HFF-Myc (cell line): ENCODE measurements around the gene VAMP5.
"Not testable (repeated sequence)": the region's sequence is repeated elsewhere in the genome, so short reads cannot be mapped to it uniquely, and the experiment has no call there.

Experiments
- DNase-seq: peaks from one replicate; pipeline ENCODE4 v3.0.0-alpha.2; 2011; ENCODE audit warnings: low read depth; ENCODE audit errors: extremely low read depth
- H3K4me3 ChIP-seq: replicated peaks from 2 replicates; pipeline ENCODE4 v1.5.1; 2011; ENCODE audit warnings: low read depth, mild to moderate bottlenecking, control low read depth, low read length
- TF ChIP-seq, protein P1 (sequence below): IDR thresholded peaks from 2 replicates; pipeline ENCODE4 v1.5.1; 2012; ENCODE audit warnings: mild to moderate bottlenecking, low read depth, low read length, control low read depth; ENCODE audit errors: missing control alignments

The VAMP5 gene

DNA sequence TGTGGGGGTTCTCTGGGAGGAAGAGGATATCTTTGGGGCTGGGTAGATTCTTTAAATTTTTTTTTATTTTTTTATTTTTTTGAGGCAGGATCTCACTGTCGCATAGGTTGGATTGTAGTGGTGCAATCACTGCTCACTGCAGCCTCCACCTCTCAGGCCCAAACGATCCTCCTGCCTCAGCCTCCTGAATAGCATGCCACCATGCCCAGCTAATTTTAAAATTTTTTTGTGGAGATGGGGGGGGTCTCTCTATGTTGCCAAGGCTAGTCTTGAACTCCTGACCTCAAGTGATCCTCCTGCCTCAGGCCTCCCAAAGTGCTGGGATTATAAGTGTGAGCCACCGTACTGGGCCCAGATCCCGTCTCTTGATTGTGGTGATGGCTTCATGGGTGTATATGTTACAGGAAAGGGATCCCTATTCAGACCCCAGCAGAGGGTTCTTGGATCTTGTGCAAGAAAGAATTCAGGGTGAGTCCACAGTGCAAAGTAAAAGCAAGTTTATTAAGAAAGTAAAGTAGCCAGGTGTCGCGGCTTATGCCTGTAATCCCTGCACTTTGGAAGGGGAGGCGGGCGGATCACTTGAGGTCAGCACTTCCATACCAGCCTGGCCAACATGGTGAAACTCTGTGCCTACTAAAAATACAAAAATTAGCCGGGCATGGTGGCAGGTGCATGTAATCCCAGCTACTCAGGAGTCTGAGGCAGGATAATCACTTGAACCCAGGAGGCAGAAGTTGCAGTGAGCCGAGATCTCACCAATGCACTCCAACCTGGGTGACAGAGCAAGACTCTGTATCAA lies 29.7 kb downstream of the VAMP5 start:
- DNase-seq, result no peak
- H3K4me3 ChIP-seq, result no peak overlapping the region
- TF ChIP-seq, protein P1, sequence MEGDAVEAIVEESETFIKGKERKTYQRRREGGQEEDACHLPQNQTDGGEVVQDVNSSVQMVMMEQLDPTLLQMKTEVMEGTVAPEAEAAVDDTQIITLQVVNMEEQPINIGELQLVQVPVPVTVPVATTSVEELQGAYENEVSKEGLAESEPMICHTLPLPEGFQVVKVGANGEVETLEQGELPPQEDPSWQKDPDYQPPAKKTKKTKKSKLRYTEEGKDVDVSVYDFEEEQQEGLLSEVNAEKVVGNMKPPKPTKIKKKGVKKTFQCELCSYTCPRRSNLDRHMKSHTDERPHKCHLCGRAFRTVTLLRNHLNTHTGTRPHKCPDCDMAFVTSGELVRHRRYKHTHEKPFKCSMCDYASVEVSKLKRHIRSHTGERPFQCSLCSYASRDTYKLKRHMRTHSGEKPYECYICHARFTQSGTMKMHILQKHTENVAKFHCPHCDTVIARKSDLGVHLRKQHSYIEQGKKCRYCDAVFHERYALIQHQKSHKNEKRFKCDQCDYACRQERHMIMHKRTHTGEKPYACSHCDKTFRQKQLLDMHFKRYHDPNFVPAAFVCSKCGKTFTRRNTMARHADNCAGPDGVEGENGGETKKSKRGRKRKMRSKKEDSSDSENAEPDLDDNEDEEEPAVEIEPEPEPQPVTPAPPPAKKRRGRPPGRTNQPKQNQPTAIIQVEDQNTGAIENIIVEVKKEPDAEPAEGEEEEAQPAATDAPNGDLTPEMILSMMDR, result no peak

DNA sequence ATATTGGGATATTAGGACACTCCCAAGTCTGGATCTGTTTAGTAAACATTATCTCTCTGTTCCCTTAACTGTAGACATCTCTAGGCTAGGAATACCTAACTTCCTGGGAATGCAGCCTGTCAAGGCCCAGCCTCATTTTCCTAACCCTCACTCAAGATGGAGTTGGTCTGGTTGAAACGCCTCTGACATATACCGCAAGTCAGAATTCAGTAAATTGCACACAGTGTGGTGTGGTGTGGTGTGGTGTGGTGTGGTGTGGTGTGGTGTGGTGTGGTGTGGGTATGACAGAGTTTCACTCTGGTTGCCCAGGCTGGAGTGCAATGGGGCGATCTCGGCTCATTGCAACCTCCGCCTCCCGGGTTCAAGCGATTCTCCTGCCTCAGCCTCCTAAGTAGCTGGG lies 30.5 kb downstream of the VAMP5 start:
- not testable (repeated sequence) for DNase-seq, H3K4me3 ChIP-seq

DNA sequence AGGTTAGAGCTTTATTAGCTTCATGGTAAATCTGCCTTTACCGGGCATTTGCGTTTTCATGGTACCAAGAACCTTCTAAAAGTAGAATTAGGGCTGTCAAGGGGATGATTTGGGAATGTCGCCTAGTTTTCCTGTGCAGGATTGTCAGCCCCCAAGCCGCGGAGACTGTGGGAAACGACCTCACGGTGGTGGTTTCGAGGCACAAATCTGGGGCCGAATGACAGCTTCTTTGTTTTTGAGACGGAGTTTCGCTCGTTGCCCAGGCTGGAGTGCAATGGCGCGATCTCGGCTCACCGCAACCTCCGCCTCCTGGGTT lies 31.1 kb downstream of the VAMP5 start:
- TF ChIP-seq, protein P1, result no peak
- no peak overlapping the region; the same call in 1 of the 2 replicates for H3K4me3 ChIP-seq
- no peak for DNase-seq

DNA sequence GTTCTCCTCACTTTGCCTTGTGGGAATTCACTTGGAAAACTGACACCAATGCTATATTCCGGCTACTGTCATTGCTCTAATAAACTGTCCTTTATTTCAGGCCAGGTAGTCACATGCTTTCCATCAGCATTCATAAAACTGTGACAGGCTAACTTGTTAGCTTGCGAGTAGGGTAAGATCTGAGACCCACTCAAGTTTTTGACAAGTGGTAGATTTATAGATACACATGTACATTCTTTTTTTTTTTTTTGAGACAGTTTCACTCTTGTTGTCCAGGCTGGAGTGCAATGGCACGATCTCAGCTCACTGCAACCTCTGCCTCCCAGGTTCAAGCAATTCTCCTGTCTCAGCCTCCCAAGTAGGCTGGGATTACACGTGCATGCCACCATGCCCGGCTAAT lies 33.5 kb downstream of the VAMP5 start:
- not testable (repeated sequence) for DNase-seq
- H3K4me3 ChIP-seq, result peak overlapping the region; percentile 80

DNA sequence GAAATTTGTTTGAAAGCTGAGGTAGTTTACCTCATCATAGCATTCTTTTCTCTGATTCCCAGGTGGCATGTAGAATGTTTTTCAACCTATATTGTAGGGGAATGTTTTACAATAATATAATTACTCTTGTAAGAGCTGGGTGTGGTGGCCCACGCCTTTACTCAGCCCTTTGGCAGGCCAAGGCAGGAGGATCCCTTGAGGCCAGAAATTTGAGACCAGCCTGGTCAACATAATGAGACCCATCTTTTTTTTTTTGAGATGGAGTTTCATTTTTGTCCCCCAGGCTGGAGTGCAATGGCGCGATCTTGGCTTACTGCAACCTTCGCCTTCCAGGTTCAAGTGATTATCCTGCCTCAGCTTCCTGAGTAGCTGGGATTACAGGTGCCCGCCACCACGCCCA lies 35.4 kb downstream of the VAMP5 start:
- TF ChIP-seq, protein P1, result no peak
- DNase-seq, result no peak
- no peak overlapping the region for H3K4me3 ChIP-seq

DNA sequence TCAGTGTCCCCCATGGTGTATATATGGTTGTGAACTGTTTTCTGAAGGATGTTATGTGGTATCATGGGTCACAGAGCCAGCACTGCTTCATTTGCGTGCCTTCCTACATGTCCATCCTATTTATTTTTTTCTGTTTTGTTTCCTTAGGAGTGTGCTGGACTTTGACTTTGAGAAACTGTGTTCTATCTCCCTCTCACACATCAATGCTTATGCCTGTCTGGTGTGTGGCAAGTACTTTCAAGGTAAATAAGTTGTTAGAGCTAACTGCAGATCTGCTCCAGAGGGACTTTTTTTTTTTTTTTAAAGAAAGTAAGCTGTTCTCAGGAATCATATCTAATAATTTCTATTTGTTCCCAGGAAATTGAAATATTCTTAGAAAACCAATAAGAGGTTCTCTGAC lies 37.1 kb downstream of the VAMP5 start:
- TF ChIP-seq, protein P1, result no peak
- DNase-seq, result no peak
- H3K4me3 ChIP-seq, result no peak overlapping the region

DNA sequence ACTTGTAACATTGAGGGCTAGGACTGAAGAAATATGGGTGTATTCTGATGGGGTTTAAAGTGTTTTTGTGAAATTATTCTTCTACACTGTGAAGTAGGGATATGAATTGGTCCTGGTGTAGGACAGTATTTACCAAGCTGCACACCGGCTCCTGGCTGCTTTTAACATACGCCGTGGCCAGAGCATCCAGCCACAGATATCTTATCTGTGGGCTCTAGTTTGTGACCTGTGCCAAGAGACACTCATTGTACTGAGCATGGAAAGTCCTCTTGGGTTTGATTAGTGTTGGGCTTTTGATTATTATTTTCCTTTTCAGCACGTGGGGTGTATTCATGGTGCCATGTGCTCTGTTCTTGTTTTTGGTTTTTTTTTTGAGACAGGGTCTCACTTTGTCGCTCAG lies 39.8 kb downstream of the VAMP5 start:
- no peak for DNase-seq
- TF ChIP-seq, protein P1, result no peak
- H3K4me3 ChIP-seq, result no peak overlapping the region

DNA sequence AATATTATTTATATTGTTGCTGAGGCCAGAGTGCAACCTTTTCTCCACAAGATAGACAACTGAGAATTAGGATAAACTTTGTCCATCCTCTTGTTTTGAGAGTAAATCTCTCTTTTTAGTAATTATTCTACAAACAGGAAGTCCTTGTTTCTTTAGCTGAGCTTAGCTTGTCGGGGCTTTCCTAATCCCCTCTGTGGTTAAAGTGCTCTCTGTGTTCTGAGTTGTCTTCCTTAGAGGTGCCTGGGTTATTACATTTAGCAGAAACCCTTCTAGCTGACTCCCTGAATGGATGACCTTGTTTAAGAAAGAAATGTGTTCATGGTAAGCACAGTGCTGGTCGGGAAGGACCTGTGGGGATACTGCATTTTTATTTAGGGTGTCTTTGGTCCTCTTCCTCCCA lies 44.4 kb downstream of the VAMP5 start:
- TF ChIP-seq, protein P1, result no peak
- DNase-seq, result no peak

More for the DNA sequence above, 44.4 kb downstream of the VAMP5 start:
- no peak overlapping the region for H3K4me3 ChIP-seq
